ENCODE measurements around the gene MORN1.
"Not testable (repeated sequence)": the region's sequence is repeated elsewhere in the genome, so short reads cannot be mapped to it uniquely, and the experiment has no call there.

The MORN1 gene

GRCh38 chr1:2391041-2391930 is at the start of gene MORN1, which contains the start of gene RER1:
Gene MORN1, minus strand, starts transcription at chr1:2391554. Its CDS starts 21 bp downstream, at chr1:2391533.
Gene RER1, plus strand, starts transcription at chr1:2391841. Its CDS starts 3,950 bp downstream, at chr1:2395791.
- peak; percentile 98 for DNase-seq

GRCh38 chr1:2440346-2440745 is 49.0 kb upstream of the MORN1 start:
- DNase-seq, result not testable (repeated sequence)

GRCh38 chr1:2439369-2439768 is 48.0 kb upstream of the MORN1 start:
- no peak for DNase-seq

- no peak for DNase-seq
These were observed 47.3 kb upstream of the MORN1 start for GRCh38 chr1:2438641-2439040.

GRCh38 chr1:2438038-2438437 is 46.7 kb upstream of the MORN1 start:
- no peak for DNase-seq

GRCh38 chr1:2437617-2438016 is 46.3 kb upstream of the MORN1 start:
- DNase-seq, result no peak

GRCh38 chr1:2436876-2437275 is 45.5 kb upstream of the MORN1 start:
- DNase-seq, result no peak

- DNase-seq, result no peak
These were observed 44.5 kb upstream of the MORN1 start for GRCh38 chr1:2435746-2436355.

- DNase-seq, result no peak
These were observed 43.7 kb upstream of the MORN1 start for GRCh38 chr1:2435091-2435490.

GRCh38 chr1:2433936-2434655 is 42.7 kb upstream of the MORN1 start:
- DNase-seq, result no peak

GRCh38 chr1:2433196-2433595 is 41.8 kb upstream of the MORN1 start:
- DNase-seq, result no peak

GRCh38 chr1:2432441-2432844 is 41.1 kb upstream of the MORN1 start:
- no peak for DNase-seq

- no peak for DNase-seq
These were observed 40.2 kb upstream of the MORN1 start for GRCh38 chr1:2431518-2431917.

- no peak for DNase-seq
These were observed 39.7 kb upstream of the MORN1 start for GRCh38 chr1:2431103-2431502.

- no peak for DNase-seq
These were observed 39.2 kb upstream of the MORN1 start for GRCh38 chr1:2430592-2430973.

- no peak for DNase-seq
These were observed 38.6 kb upstream of the MORN1 start for GRCh38 chr1:2429780-2430591.

- DNase-seq, result no peak
These were observed 37.1 kb upstream of the MORN1 start for GRCh38 chr1:2428490-2428889.

- DNase-seq, result no peak
These were observed 36.6 kb upstream of the MORN1 start for GRCh38 chr1:2427976-2428375.

- DNase-seq, result no peak
These were observed 35.7 kb upstream of the MORN1 start for GRCh38 chr1:2427051-2427450.

- DNase-seq, result no peak
These were observed 35.2 kb upstream of the MORN1 start for GRCh38 chr1:2426540-2426939.

GRCh38 chr1:2425892-2426291 is 34.5 kb upstream of the MORN1 start:
- peak in 1 of 2 donors; percentile 36 for DNase-seq

GRCh38 chr1:2422523-2422922 is 31.2 kb upstream of the MORN1 start:
- DNase-seq, result no peak

- no peak for DNase-seq
These were observed 28.1 kb upstream of the MORN1 start for GRCh38 chr1:2419416-2419815.
